Measurements from ENCODE around the gene ZDHHC7. TPM values are rescaled to one million over a fixed set of nuclear protein-coding genes. Genes with fewer than 3 reads are reported as not detected.
A peak's percentile ranks its signal among the peaks of the same experiment; 100 is the strongest.

ZDHHC7 gene
- total RNA-seq, 1 experiment from 2014 or later: 39.9 TPM

- H3K4me2 ChIP-seq (ENCODE audit: low read length): peak overlapping the region; percentile 97
- peaks cover 28 to 39% of the 10 kb centered on the region in 2 experiments for H3K4me1 ChIP-seq (ENCODE audit: control insufficient read depth in 1 of 2, insufficient read depth in 2 of 2, low read length in 2 of 2)
- intact Hi-C loops (cut with micrococcal nuclease): loop anchor here (5.0 kb wide), 1 partner anchor 57 kb away; no protein-coding TSS in a partner anchor
- H3K9me2 ChIP-seq (ENCODE audit: insufficient read depth): no peaks in the 10 kb centered on the region
- no peaks in the 10 kb centered on the region for H3K79me2 ChIP-seq (ENCODE audit: insufficient read depth, low read length)
- no peak overlapping the region for H3K9ac ChIP-seq (ENCODE audit: low read length)
- H3K9me3 ChIP-seq (ENCODE audit: control insufficient read depth in 1 of 2, insufficient read depth in 1 of 2, low read depth in 1 of 2, low read length in 2 of 2): no peaks in the 10 kb centered on the region
- POLR2A ChIA-PET: no interaction called here
- peaks cover 9% of the 10 kb centered on the region; the same call in 1 of the 2 replicates for H3K27me3 ChIP-seq (ENCODE audit: insufficient read depth, low read length)
- TF ChIP-seq ZFX (IDR thresholded peaks at IDR 0.05): no peak
- TF ChIP-seq EZH2phosphoT487 (IDR thresholded peaks at IDR 0.05; ENCODE audit: borderline replicate concordance): no peak
- no peak for TF ChIP-seq FOSL1 (IDR thresholded peaks at IDR 0.05; ENCODE audit: low read depth)
- no peak for TF ChIP-seq SIN3A (IDR thresholded peaks at IDR 0.05; ENCODE audit: low read depth)
- no peak for TF ChIP-seq RAD21 (IDR thresholded peaks at IDR 0.05; ENCODE audit: low read depth)
- no peak for TF ChIP-seq JUND (IDR thresholded peaks at IDR 0.05)
- TF ChIP-seq TCF7L2 (IDR thresholded peaks at IDR 0.05; ENCODE audit: borderline replicate concordance, extremely low read depth, insufficient read depth, insufficient read length): no peak
- TF ChIP-seq EGR1 (IDR thresholded peaks at IDR 0.05; ENCODE audit: low read depth): no peak
- no peak for TF ChIP-seq CBX3 (IDR thresholded peaks at IDR 0.05; ENCODE audit: low read depth)
- TF ChIP-seq CTCF (IDR thresholded peaks at IDR 0.05 in 2 of 3, conservative IDR thresholded peaks at IDR 0.05 in 1 of 3; ENCODE audit: borderline replicate concordance in 1 of 3, insufficient read depth in 1 of 3, low read depth in 2 of 3, low read length in 2 of 3): no peak
- TF ChIP-seq SRF (IDR thresholded peaks at IDR 0.05; ENCODE audit: low read depth): no peak
- no peak for TF ChIP-seq ZBTB33 (IDR thresholded peaks at IDR 0.05; ENCODE audit: extremely low read depth, insufficient replicate concordance, low read length)
- TF ChIP-seq ELF1 (IDR thresholded peaks at IDR 0.05; ENCODE audit: borderline replicate concordance, low read depth): no peak
- no peak for TF ChIP-seq POLR2A (IDR thresholded peaks at IDR 0.05; ENCODE audit: borderline replicate concordance, extremely low read depth, insufficient read depth, insufficient read length)
- TF ChIP-seq MAX (IDR thresholded peaks at IDR 0.05): no peak
- TF ChIP-seq REST (IDR thresholded peaks at IDR 0.05; ENCODE audit: low read depth): no peak
- no peak for TF ChIP-seq CEBPB (IDR thresholded peaks at IDR 0.05; ENCODE audit: low read depth)
- TF ChIP-seq ZNF274 (IDR thresholded peaks at IDR 0.05; ENCODE audit: low read depth, low read length): no peak
- RAD21 ChIA-PET (ENCODE audit: low non-redundant PET in 1 of 2, low total read pairs in 2 of 2, uncharacterized antibody in 2 of 2, unreplicated experiment in 2 of 2): no interaction called here
- ATAC-seq (no peak), DNase-seq (ENCODE audit: low read depth, low spot score) (no peak)
- no peak overlapping the region for H3K4me3 ChIP-seq (replicated peaks in 1 of 2; ENCODE audit: low read depth in 1 of 2, low read length in 2 of 2)
- BruUV-seq (replicated peaks): no TSS peak
- CTCF ChIA-PET: interaction anchor here (1.4 kb wide), 1 partner anchor 56 kb away, joined by 5 read pairs; no protein-coding TSS in a partner anchor
- H2AFZ ChIP-seq (ENCODE audit: low read depth, low read length, poor library complexity, severe bottlenecking): no peak overlapping the region
- no peaks in the 10 kb centered on the region for H3K36me3 ChIP-seq (ENCODE audit: control insufficient read depth in 1 of 2, insufficient read depth in 2 of 2, low read length in 2 of 2)
- H4K20me1 ChIP-seq (ENCODE audit: insufficient read depth): no peaks in the 10 kb centered on the region
- H3K27ac ChIP-seq (ENCODE audit: low read depth, low read length): no peak overlapping the region
Observed at GRCh38 chr16:85029981-85030401, 18.7 kb upstream of the ZDHHC7 start.
